ENCODE measurements around the gene BRINP3.

The BRINP3 gene

DNA sequence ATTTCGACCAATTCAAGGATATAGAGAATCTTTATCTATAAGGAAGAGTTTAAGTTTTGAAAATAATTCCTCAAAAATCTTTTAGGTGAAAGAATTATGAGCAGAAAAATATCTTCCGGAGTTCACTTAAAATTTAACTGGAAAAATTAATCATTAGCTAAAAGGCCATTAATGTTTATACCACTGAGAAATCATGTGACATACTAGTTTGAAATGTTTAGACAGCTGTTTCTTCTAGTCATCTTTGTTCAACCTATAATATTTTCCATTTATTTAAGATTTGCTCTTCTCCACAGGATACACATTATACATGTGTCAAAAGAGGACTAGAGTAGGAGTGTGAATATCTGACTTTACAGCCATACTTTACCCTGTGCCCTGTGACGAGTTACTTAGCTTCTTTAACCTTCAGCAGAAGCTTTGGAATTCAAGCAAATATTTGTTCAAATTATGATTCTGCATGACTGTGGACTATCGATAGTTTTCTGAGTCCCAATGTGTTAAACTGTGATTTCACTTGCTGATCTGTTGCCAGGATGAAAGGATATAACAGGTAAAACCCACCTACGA lies 374.8 kb downstream of the BRINP3 start:
- DNase-seq, result no peak

DNA sequence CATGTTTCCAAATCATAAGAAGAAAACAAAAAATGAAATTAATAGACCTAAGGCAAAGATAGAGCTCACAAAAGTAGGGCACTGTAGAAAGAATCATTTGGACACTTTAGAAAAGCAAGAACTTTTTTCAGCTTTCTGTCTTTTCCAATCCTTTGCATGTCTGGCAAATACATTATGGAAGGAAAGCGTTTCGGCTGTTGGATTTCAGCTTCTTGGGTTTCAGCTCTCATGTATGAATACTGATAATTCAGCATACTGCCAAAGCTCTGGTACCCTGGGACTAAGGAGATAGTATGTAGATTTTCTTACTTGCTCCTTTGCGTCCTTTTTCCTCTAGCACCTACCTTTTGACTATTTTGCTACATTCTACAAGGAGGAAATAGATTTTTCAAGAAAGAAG lies 375.9 kb downstream of the BRINP3 start:
- DNase-seq, result no peak

DNA sequence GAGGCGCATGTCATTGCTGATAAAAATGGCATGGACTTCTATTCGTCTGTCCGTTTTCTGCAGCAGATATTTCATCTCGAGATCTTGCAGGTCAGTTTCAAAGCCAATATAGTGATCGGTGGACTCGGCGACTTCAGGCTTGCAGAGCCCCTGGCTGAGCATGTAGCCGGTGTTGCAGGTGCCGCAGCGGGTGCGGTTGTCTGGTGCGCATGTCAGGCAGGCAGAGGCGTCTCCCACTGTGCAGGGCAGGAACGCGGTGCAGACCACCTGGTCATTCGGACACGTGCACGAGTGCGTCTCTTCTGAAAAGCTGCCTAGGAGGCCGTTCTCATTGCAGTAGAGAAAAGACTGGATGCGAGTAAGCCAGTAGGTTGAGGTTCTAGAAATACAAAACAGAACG lies 378.9 kb downstream of the BRINP3 start:
- DNase-seq, result no peak

DNA sequence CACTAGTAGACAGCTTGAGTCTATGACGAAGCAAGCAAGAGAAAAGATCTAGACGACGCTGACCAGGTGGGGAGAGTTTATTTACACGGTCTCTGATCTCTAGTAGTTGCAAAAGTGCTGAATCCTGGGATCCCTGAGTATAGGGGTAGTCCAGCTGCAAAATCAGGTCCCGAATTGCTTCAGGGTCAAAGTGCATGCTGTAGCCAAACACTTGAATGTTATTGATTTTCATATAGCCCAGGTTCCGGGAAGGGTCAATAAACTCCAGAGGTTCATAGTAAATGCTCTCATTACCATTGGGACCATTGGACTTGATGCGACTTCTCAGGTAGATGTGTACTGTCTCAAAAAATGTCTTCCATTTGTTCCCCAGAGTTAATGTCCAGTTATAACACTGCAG lies 379.6 kb downstream of the BRINP3 start:
- no peak for DNase-seq

DNA sequence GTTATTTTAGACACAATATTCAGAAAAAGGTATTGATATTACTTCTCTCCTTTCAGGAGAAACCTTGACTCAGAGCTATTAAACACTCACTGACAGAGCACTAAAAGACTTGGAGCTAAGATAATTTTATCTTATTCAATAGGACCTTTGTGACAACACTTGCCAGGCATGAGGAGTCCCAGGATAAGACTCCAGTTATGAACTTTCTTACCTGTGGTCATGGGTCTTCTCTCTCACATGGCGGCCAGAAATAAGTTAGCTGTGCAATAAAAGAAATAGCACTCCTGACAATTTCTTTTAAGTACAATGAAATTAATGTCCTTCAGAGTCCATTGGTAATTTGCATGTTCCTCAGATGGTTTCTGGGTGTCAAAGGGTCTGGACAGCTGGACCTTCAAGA lies 382.1 kb downstream of the BRINP3 start:
- DNase-seq, result no peak

DNA sequence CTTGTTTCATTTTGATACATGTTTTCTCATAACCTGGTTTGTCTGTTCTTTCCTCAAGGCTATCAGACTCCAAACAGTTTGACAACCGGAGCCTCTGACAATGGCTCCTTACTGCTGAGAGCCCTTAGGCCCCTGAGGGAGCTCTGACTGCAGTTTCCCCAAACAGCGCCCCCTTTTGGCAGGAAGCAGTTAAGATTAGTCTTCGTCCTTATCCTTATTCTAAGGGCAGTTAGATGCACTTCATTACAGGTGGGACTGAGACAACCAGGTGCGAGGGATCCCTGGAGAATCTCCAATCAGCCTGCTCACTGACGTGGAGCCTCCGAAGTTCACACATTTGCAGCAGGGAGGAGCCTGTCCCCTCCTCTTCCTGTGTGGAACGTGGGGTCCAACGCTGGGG lies 393.1 kb downstream of the BRINP3 start:
- DNase-seq, result no peak

DNA sequence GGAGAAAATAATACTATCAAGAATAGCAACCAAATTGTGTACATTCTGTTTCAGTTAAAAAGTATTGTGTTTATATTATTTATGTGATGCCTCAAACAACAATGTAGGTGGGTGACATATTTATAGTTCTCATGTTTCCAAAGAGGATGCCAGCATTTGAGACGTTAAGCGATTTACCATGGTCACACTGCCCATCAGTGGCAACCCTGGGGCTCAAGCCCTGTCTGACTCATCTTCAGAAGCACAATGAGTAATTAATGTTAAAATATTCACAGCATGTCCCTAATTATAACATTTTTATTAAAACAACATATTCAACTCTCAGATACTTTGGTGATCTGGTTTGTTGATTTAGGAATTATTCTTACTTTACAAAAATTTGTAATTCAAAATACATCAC lies 409.4 kb downstream of the BRINP3 start:
- no peak for DNase-seq

DNA sequence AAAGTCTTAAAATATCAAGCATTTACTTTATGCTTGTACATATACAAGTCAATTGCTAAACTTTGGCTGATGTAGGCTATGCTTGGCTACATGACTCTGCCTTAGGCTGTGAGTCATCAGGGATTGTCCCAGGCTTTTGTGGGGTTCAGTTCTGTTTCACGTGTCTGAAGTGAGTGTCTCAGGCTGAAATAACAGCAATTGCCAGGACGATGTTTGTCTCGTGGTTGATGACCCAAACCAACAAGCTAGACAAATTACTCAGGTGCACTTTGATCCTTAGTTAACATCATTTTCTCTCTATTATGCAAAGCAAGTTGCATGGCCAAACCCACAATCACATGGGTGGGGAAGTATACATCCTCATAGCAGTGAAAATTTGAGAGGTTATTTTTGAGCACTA lies 410.1 kb downstream of the BRINP3 start:
- DNase-seq, result no peak

DNA sequence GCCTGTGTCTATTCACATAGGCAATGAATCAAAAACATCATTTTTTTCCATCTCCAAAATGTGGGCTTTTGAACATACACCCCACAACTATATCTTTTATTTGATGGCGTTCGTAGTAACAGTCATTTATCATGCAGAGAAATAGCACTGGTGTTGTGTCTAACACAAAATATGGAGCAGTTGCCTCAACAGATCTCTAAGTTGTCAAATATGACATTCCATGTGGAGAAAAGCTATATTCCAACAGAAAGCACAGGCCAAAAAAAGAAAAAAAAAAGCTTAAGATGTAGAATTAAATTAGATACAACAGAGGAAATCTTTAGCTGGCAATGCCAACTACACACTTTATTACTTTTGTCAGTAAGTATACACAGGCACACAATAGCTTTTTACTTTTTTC lies 411.7 kb downstream of the BRINP3 start:
- DNase-seq, result no peak

DNA sequence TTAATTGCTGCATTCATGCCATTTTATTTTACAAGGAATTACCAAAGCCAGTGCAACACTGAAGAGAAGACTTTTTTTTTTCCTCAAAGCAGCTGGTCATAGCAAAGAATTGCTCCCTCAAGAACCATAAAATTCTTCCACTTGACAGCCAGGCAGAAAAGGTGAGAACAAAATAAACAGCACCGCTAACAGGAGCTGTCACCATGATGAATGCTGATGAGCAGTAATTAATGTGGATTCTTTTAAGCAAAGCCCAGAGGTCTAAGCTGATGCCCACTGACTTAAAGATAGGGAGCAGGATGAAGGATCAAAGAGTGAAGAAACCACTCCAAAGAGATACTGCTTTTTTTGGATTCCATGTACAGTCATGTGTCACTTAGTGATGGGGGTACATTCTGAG lies 428.4 kb downstream of the BRINP3 start:
- DNase-seq, result no peak

Data from C1 segment of cervical spinal cord (tissue), 14 donors.